BJ (cell line): ENCODE measurements around the gene COPS9. TPM values are rescaled to one million over a fixed set of nuclear protein-coding genes. Genes with fewer than 3 reads are reported as not detected.

ENCODE experiments used
- CTCF ChIA-PET: fragments of 350-600 bp; formaldehyde crosslinking; extraction: SDS; loops from one replicate; lab custom pipeline; 2021; ENCODE audit warnings: antibody characterized with exemption, inconsistent platforms; lab: Yijun Ruan, JAX
- POLR2A ChIA-PET: fragments of 300-600 bp; sonication (Branson Sonifier 250); formaldehyde crosslinking; extraction: SDS; loops from one replicate; lab custom pipeline; 2021; ENCODE audit warnings: antibody characterized with exemption; lab: Charles Lee
- DNase-seq: peaks from one replicate; pipeline ENCODE4 v3.0.0-alpha.2; 2011; ENCODE audit warnings: low read depth
- H3K27me3 ChIP-seq: 2 replicates; pipeline ENCODE4 v1.6.0; 2011; ENCODE audit warnings: low read length; ENCODE audit not compliant: control insufficient read depth, insufficient read depth
- H3K36me3 ChIP-seq: 2 replicates; pipeline ENCODE4 v1.5.1; 2011; ENCODE audit warnings: low read length; ENCODE audit not compliant: control insufficient read depth, insufficient read depth
- H3K4me3 ChIP-seq: 2 replicates; pipeline ENCODE4 v1.5.1; 2011; ENCODE audit warnings: low read depth, mild to moderate bottlenecking, control low read depth, low read length
- CTCF ChIP-seq: IDR thresholded peaks from 2 replicates; pipeline ENCODE4 v1.5.1; 2011; ENCODE audit warnings: low read depth, mild to moderate bottlenecking, control low read depth, inconsistent platforms, low read length, moderate library complexity; ENCODE audit not compliant: insufficient read depth
- polyA plus RNA-seq: library from polyadenylated mRNA; depleted of rRNA; stranded (reverse); fragments of >200 nt; gene quantifications from 2 replicates; pipeline ENCODE4 v1.2.3, GENCODE V29; 2011

COPS9 gene
- polyA plus RNA-seq, 1 experiment = 334 TPM

GRCh38 chr2:240132651-240132980 lies 3.5 kb downstream of the COPS9 start:
- POLR2A ChIA-PET = no interaction called here
- no peaks in the 10 kb centered on the region for H3K27me3 ChIP-seq
- no peak for TF ChIP-seq CTCF
- no peak for DNase-seq
- CTCF ChIA-PET = interaction anchor here (1.9 kb wide), 1 partner anchor 11 kb away, joined by 11 read pairs; no protein-coding TSS in a partner anchor
- peaks cover 32% of the 10 kb centered on the region for H3K36me3 ChIP-seq
- H3K4me3 ChIP-seq = no peak overlapping the region

- no peak for DNase-seq
- TF ChIP-seq CTCF = peak; percentile 16; the same call in 1 of the 2 replicates
- ChIA-PET POLR2A (no interaction called here), CTCF (interaction anchor here (1.9 kb wide), 1 partner anchor 11 kb away, joined by 11 read pairs; no protein-coding TSS in a partner anchor)
- Histone ChIP-seq H3K36me3 (peaks cover 32% of the 10 kb centered on the region), H3K27me3 (no peaks in the 10 kb centered on the region), H3K4me3 (no peak overlapping the region)
Measured at GRCh38 chr2:240131941-240132650, 4.0 kb downstream of the COPS9 start.

- Histone ChIP-seq H3K36me3 (peaks cover 32% of the 10 kb centered on the region), H3K27me3 (no peaks in the 10 kb centered on the region), H3K4me3 (no peak overlapping the region)
- ChIA-PET POLR2A (no interaction called here), CTCF (no interaction called here)
- no peak for TF ChIP-seq CTCF
- no peak for DNase-seq
Measured at GRCh38 chr2:240131296-240131695, 4.8 kb downstream of the COPS9 start.

- Histone ChIP-seq H3K27me3 (no peaks in the 10 kb centered on the region), H3K4me3 (no peak overlapping the region), H3K36me3 (peaks cover 32% of the 10 kb centered on the region)
- no peak for TF ChIP-seq CTCF
- ChIA-PET POLR2A (no interaction called here), CTCF (interaction anchor here (1.7 kb wide), 1 partner anchor 13 kb away, joined by 7 read pairs; no protein-coding TSS in a partner anchor)
- DNase-seq = no peak
Measured at GRCh38 chr2:240130393-240131195, 5.5 kb downstream of the COPS9 start.

GRCh38 chr2:240129731-240130392 lies 6.2 kb downstream of the COPS9 start:
- Histone ChIP-seq H3K27me3 (no peaks in the 10 kb centered on the region), H3K36me3 (peaks cover 32% of the 10 kb centered on the region), H3K4me3 (no peak overlapping the region)
- ChIA-PET CTCF (interaction anchor here (1.7 kb wide), 1 partner anchor 14 kb away, joined by 7 read pairs; no protein-coding TSS in a partner anchor), POLR2A (no interaction called here)
- no peak for TF ChIP-seq CTCF
- no peak for DNase-seq
